Measurements from ENCODE around the gene ZNF385A. TPM values are rescaled to one million over a fixed set of nuclear protein-coding genes. Genes with fewer than 3 reads are reported as not detected.

Gene ZNF385A, protein sequence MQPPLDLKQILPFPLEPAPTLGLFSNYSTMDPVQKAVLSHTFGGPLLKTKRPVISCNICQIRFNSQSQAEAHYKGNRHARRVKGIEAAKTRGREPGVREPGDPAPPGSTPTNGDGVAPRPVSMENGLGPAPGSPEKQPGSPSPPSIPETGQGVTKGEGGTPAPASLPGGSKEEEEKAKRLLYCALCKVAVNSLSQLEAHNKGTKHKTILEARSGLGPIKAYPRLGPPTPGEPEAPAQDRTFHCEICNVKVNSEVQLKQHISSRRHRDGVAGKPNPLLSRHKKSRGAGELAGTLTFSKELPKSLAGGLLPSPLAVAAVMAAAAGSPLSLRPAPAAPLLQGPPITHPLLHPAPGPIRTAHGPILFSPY
- 4.0 and 5.4 TPM in 2 replicates for total RNA-seq (2014; rRNA removed; shearing (Covaris generic))
- polyA plus RNA-seq (2015; cell fraction: cytosol; rRNA removed): 15.3 and 17.6 TPM in 2 replicates
- 6.4 and 7.9 TPM in 2 replicates for polyA plus RNA-seq (2015; cell fraction: nucleus; rRNA removed)

- no peak for DNase-seq (ENCODE audit: low read depth)
Measured at GRCh38 chr12:54384591-54385041, at the start of gene ZNF385A. Gene ZNF385A (minus strand): TSS chr12:54384733. CDS start chr12:54384514, 219 bp downstream.

DNA sequence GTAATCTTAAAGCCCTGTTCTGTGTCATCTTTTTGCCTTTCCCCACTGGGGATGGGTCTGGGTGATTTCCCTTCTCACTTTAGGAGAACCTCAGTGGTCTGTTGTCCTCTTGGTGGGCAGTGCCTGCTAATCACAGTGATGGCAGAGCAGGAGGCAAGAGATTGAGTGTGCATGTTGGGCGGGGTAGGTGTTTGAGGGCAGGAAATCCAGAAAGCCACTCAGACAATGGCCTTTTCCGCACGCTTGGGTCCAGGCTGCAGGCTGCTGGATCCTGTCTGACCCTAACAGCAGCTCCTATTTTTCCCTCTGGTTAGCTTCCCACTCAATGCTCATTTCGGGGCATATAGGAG, 48.3 kb upstream of the ZNF385A start:
- DNase-seq (ENCODE audit: low read depth): no peak

- DNase-seq (ENCODE audit: low read depth): peak; percentile 85
Measured at GRCh38 chr12:54431911-54432814, 47.6 kb upstream of the ZNF385A start.

GRCh38 chr12:54430471-54431069, 46.0 kb upstream of the ZNF385A start:
- no peak for DNase-seq (ENCODE audit: low read depth)

DNA sequence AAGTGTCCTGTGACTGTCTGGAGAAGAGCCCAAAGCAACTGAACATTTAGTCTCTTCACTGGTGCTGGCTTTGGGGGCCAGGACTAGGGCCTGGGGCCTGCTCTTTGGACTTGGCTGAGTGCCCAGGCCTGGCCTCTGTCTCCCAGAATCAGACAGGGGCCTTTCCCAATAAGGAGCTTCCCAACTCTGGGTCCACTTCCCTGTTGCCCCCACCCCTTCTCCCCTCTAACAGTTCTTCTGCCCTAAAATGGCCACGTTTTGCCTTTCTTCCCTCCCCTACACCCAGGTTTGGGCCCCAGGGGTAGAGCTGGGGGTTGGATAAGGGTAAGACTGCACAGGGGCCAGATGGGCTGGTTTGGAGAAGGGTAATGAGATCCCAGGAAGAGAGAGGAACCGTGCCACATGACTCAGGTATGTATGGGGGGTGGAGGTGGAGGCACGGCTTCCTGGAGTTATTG, 44.5 kb upstream of the ZNF385A start:
- no peak for DNase-seq (ENCODE audit: low read depth)

DNA sequence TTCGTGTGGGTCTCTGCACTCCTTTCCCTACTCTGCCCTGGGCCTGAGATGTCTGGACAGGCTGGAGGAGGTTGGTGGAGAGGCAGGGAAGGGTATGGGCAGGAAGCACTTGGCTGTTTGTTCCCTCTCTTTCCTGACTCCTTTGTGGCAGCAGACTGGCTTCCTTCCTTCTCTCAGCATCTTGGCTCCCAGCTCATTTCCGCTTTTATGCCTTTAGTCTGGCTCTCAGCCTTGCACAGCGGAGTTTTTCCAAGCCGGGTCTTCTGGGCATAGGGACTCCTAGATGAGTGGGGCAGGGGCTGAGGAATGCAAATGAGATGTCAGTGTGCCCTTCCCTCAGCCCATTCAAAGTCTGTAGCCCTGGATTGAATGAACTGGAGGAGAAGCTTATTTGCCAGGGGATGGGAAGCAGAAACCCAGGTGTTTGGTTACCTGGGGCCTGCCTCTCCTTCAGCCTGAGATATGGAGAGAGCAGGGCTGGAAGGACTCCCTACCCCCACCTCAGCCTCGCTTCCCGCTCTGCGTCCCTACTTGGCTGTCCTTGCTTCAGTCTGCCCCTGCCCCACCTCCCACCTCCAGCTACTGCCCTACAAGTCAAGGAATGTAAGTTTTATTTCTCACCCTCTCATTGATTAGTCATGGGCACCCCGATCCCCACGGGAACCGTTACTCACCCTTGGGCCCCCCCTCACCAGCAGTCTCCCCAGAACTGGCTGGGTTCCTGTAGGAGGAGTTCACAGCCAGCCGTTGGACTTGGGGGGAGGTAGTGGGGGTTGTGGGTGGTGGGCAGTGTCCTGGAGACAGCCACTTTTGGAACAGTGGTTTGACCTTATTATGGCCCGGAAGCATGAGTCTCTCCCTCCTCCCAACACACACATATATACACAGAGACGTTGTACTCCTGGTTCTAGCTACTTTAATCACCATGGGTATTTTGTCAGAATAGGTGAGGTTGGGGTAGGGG, 43.8 kb upstream of the ZNF385A start:
- DNase-seq (ENCODE audit: low read depth): peak; percentile 89

- DNase-seq (ENCODE audit: low read depth): no peak
Measured at GRCh38 chr12:54427106-54427505, 42.6 kb upstream of the ZNF385A start.

GRCh38 chr12:54426690-54427089, 42.2 kb upstream of the ZNF385A start:
- no peak for DNase-seq (ENCODE audit: low read depth)

DNA sequence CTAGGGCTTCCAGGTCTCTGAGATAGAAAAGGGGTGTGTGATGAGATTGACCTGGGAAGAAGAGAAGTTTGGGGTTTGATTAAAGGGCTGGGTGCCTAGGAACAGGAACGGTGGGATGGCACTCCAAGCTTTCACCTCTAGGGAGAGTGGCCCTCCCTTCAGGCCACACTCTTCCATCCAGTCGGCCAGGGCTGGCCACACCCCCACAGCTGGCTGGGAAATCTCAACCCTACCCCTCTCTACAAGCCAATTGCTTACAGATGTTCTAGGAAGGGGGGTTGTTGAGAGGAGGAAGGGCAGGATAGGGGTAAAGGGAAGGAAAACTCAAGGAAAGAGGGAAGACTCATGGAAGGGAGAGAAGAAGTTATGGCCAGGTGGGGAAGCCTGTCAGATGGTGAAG, 41.2 kb upstream of the ZNF385A start:
- DNase-seq (ENCODE audit: low read depth): no peak

GRCh38 chr12:54424224-54424623, 39.7 kb upstream of the ZNF385A start:
- DNase-seq (ENCODE audit: low read depth): no peak

DNA sequence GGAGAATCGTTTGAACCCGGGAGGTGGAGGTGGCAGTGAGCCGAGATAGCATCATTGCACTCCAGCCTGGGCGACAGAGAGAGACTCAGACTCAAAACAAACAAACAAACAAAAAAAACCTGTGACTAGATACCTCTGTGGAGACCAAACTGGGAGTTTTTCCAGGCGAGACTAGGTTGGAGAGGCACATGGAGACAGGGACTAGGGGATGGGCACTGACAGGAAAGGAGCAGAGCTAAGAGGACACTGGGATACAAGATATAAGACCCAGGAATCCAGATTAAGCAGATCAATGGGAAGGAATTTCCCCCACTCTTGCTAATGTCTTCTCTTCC, 39.2 kb upstream of the ZNF385A start:
- no peak for DNase-seq (ENCODE audit: low read depth)

GRCh38 chr12:54421879-54422250, 37.3 kb upstream of the ZNF385A start:
- no peak for DNase-seq (ENCODE audit: low read depth)

- DNase-seq (ENCODE audit: low read depth): peak; percentile 30
Measured at GRCh38 chr12:54421175-54421878, 36.8 kb upstream of the ZNF385A start.

- DNase-seq (ENCODE audit: low read depth): no peak
Measured at GRCh38 chr12:54420766-54421144, 36.2 kb upstream of the ZNF385A start.

- DNase-seq (ENCODE audit: low read depth): peak; percentile 57
Measured at GRCh38 chr12:54419088-54419887, 34.8 kb upstream of the ZNF385A start, which contains the start of gene ITGA5. Gene ITGA5 (minus strand): TSS chr12:54419266. CDS start chr12:54419198, 68 bp downstream.

GRCh38 chr12:54418441-54419087, 34.0 kb upstream of the ZNF385A start:
- no peak for DNase-seq (ENCODE audit: low read depth)

GRCh38 chr12:54417712-54418440, 33.3 kb upstream of the ZNF385A start:
- no peak for DNase-seq (ENCODE audit: low read depth)

Data from HT1080 (cell line).